ENCODE data around the gene PCCA.

GRCh38 chr13:100395698-100396373 lies 306.9 kb downstream of the PCCA start:
- TF ChIP-seq, protein P1, sequence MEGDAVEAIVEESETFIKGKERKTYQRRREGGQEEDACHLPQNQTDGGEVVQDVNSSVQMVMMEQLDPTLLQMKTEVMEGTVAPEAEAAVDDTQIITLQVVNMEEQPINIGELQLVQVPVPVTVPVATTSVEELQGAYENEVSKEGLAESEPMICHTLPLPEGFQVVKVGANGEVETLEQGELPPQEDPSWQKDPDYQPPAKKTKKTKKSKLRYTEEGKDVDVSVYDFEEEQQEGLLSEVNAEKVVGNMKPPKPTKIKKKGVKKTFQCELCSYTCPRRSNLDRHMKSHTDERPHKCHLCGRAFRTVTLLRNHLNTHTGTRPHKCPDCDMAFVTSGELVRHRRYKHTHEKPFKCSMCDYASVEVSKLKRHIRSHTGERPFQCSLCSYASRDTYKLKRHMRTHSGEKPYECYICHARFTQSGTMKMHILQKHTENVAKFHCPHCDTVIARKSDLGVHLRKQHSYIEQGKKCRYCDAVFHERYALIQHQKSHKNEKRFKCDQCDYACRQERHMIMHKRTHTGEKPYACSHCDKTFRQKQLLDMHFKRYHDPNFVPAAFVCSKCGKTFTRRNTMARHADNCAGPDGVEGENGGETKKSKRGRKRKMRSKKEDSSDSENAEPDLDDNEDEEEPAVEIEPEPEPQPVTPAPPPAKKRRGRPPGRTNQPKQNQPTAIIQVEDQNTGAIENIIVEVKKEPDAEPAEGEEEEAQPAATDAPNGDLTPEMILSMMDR (IDR thresholded peaks at IDR 0.05) = no peak
- TF ChIP-seq POLR2A (IDR thresholded peaks at IDR 0.05) = no peak
- no peak for TF ChIP-seq POLR2AphosphoS5 (IDR thresholded peaks at IDR 0.05)
